GM18951 (cell line): ENCODE measurements around the gene COL1A1.

Experiments used
- POLR2A ChIP-seq: IDR thresholded peaks from 4 replicates; pipeline ENCODE4 v1.6.1; 2011; ENCODE audit warnings: mild to moderate bottlenecking; ENCODE audit not compliant: insufficient read length, insufficient read depth; ENCODE audit errors: extremely low read depth
- in situ Hi-C: fragments of 300-500 bp; cut with MboI; formaldehyde crosslinking; loops from one replicate; pipeline ENCODE4 v1.12.0; 2022; ENCODE audit warnings: low sequenced_read_pairs, mixed read lengths, inconsistent platforms; ENCODE audit not compliant: unreplicated experiment

COL1A1 gene

GRCh38 chr17:50154604-50155003, 46.8 kb downstream of the COL1A1 start:
- TF ChIP-seq POLR2A: no peak
- in situ Hi-C loops: no loop called here

DNA sequence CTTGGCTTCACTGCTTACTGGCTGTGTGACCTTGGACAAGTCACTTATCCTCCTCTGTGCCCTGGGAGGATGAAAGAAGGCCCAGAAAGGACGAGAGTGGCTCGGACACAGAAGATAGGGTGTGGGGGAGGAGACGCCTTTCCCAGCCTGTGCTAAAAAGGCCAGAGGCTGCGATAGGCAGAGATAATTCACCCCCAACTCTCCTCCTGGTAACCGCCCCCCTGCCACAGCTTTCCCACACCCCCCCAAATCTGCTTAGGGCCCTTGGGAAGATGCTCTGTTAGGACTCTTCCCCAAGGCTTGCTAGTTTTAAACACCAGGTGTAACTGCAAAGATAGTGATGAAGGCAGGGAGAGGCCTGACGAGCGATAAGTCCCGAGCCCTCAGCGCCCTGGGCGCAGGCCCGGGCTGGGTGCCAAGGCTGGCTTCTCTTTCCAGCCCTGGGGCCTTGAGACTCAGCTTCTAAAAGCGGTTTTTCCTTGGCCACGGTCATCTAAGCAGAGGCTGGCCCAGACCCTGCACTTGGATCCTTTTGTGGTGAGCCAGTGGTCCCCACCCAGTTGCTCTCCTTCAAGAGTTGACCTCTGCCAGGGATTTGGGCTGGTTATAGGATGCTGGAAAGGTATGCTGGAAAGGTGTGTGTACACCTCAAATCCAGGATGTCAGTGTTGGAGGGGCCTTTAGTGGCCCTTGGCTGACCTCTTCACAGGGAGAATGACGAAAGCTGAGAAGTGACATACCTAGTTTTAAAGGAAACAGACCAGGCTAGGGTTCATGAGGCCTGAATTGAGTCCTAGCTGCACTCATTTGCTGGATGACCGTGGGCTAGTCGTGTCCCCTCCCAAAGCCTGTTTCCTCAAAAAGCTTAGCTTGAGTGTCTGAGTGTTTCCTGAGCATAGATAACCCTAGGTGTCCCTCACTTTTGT, 47.5 kb downstream of the COL1A1 start:
- in situ Hi-C loops: no loop called here
- no peak for TF ChIP-seq POLR2A

- no peak for TF ChIP-seq POLR2A
- in situ Hi-C loops: no loop called here
Observed at GRCh38 chr17:50152736-50153135, 48.7 kb downstream of the COL1A1 start.

DNA sequence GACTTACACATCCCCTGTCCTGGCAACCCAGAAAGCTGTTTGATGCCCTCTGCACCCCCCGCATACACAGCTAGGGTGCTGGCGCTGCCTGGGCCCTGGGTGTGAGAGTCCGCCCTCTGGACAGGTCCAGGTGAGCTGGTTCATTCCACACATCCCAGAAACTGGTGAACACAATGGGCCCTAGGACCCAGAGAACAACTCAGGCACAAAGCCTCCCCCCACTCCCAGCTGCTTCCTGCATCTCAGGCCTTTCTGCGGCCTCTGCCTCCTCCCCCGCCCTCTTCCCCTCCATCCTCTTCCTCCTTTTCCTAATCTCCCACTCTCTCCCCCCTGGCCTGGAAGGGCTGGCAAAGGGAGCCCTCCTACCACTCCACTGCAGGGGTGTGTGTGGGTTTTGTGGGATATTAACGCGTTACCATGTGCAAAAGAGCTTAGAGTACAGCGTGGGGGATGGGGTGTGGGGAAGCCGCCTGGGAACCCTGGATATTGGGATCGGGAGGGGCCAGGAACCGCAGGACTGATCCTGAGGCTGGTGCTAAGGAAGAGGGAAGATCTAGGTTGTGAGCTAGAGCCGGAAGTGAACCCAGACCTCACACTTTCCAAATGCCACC, 49.4 kb downstream of the COL1A1 start:
- TF ChIP-seq POLR2A: peak; percentile 41
- in situ Hi-C loops: no loop called here

DNA sequence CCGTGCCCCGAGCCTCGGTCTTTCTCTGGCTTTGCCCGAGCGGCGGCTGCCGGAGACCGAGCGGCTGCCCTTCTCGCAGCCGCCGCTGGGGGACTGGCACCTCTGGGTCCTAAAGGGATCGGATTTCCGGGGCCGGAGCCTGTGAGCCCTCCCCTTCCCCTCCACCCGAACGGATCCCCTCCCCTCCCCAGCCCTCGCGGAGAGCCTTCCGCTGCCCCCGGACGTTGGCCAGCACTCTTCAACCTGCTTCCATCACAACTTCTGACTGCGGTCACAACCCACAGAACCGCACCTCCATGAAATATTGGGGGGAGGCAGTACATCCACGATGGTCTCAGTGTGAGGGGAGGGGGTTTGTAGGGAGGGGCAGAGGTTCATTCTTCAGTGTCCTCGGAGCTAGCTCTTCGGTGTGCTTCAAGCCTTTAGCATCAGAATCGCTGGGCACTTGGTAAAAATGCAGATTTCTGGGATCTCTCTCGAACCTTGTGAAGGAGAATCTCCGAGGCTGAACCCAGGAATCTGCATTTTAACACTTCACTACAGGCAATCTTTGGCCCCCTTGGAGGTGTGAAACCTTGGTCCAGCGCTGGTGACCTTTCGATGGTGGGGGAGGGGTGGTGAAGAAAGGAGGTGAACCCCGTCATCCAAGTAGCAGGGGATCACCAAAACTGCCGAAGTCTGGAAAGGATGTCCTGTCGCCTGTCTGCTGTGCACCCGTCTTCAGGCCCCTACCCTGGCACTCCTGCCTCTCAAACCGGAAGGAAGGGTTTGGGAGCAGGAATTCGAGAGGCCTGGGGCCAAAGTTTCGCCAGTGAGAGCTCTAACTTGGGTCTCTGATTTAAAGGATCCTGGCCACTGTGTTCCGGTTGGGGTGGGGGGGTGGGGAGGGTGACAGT, 50.1 kb downstream of the COL1A1 start:
- in situ Hi-C loops: no loop called here
- TF ChIP-seq POLR2A: peak; percentile 58

DNA sequence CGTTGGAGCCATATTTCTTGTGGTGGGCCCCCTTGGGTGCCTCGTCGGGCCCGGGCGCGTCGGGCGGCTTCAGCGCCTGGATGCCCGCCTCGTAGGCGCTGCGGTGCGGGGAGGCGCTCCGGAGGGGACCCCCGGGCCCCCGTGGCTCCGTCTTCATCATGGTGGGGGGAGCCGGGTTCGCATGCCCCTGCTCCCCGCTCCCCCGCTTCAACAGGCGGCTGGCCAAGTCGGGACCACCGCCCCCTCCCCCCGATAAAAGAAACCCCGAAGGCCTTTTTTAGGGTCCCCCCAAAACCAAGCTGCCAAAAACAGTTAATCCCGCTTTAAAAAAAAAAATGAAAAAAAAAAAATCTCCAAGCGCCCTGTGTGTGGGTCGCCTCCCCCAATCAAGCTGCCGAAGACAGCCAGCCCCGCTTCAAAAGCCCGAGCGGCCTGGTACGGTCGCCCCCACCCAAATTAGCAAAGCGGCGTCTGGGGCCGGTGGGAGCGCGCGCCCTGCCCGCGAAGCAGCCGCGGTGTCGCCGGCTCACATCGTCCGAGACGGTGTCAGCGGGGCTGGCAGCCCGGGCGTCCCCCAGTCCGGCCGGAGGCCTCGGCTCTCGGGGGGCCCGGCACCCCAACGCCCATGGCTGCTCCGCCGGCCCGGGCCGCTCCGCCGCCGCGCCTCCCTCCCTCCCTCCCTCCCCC, 50.9 kb downstream of the COL1A1 start, which contains the start of gene PPP1R9B:
PPP1R9B (minus strand) TSS at position 324 of the 687 bp plus-strand sequence; CDS start at position 160, 164 bp downstream.
- in situ Hi-C loops: no loop called here

GRCh38 chr17:50149417-50150353, 51.7 kb downstream of the COL1A1 start:
- peak; percentile 46 for TF ChIP-seq POLR2A
- in situ Hi-C loops: no loop called here

More for the DNA sequence above, 50.9 kb downstream of the COL1A1 start, which contains the start of gene PPP1R9B:
- TF ChIP-seq POLR2A: no peak

GRCh38 chr17:50149091-50149416, 52.4 kb downstream of the COL1A1 start:
- in situ Hi-C loops: no loop called here
- peak; percentile 17 for TF ChIP-seq POLR2A

DNA sequence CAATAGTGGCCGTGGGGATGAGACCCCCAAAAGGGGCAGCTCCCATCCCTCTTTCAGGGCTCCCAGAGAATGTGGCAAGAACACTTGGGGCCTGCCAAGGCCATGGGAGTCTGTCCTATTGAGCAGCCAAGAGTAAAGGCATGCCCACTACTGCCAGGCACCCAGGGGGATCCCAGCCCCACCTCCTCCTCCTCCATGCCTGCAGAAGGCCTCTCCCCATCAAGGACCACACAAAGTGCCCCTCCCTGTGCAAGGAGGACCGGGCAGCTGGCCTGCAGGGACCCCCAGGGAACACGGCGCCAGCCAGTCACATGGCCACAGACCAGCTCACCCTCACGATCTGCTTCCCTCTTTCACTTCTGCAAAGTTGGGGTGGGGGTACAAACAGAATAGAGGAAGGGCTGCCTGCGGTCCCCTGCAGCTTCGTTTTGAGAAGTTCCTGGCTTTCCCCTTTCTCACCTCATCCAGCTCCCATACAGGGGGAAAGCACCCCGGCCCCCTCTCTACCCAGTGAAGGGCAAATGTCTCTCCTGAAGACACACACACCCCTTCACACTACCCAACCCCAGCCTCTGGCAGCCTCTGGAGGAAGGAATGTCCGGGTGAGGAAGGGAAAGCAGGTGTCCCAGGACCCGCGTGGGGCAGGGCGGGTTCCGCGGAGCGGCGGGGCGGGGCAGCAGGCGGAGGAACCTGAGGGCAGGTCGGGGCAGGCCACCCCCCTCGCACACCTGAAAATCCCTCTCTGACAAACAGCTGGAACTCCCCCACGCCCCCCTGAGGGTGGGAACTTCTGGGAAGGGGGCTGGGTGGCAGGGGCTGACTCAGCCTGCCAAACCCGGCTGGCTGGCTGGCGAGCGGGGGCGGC, 53.0 kb downstream of the COL1A1 start:
- in situ Hi-C loops: no loop called here
- peak; percentile 45 for TF ChIP-seq POLR2A

- no peak for TF ChIP-seq POLR2A
- in situ Hi-C loops: no loop called here
Observed at GRCh38 chr17:50147841-50148225, 53.6 kb downstream of the COL1A1 start.
